Endothelial cell of umbilical vein (primary cell): Measurements from ENCODE around the gene HTT. TPM values are rescaled to one million over a fixed set of nuclear protein-coding genes. Genes with fewer than 3 reads are reported as not detected.

Experiments
- BruUV-seq: library from RNA; stranded (reverse); fragments of 400-500 nt; replicated peaks from 2 replicates; lab custom pipeline; 2021; lab: Mats Ljungman, UMichigan
- CTCF ChIA-PET: fragments of 300-600, 350-600 bp; sonication (Branson Sonifier 250); formaldehyde crosslinking; loops from one replicate; lab custom pipeline; 2021; ENCODE audit warnings: antibody characterized with exemption, inconsistent platforms; lab: Charles Lee
- POLR2A ChIA-PET: fragments of 300-600, 350-600 bp; sonication (Branson Sonifier 250); formaldehyde crosslinking; loops from one replicate; lab custom pipeline; 2021; ENCODE audit warnings: antibody characterized with exemption, inconsistent platforms; lab: Charles Lee
- DNase-seq: peaks from one replicate; pipeline ENCODE4 v3.0.0-alpha.2; 2011; ENCODE audit warnings: low read depth, low spot score
- FAIRE-seq: peaks from 2 replicates; lab custom pipeline; 2011; peaks lifted over from hg19 to GRCh38; lab: Jason Lieb, UNC
- H2AFZ ChIP-seq: 2 replicates; pipeline ENCODE4 v1.6.0; 2012; ENCODE audit warnings: low read depth, low read length, control low read depth, inconsistent platforms
- H3K27ac ChIP-seq: 2 replicates; pipeline ENCODE4 v1.5.1; 2011; ENCODE audit warnings: low read depth, mild to moderate bottlenecking, control low read depth, low read length, moderate library complexity; ENCODE audit not compliant: insufficient read depth
- H3K27me3 ChIP-seq, 2 experiments: 2 replicates each; pipeline versions ENCODE4 v1.6.0 to v1.6.1; 2011; ENCODE audit warnings: low read length in 2 of 2, mixed read lengths in 1 of 2; ENCODE audit not compliant: control insufficient read depth in 2 of 2, insufficient read depth in 2 of 2
- H3K36me3 ChIP-seq, 2 experiments: 2 replicates in 1 of 2; 3 replicates in 1 of 2; pipeline ENCODE4 v1.5.1; 2011; ENCODE audit warnings: low read length in 2 of 2, mild to moderate bottlenecking in 1 of 2, moderate library complexity in 1 of 2; ENCODE audit not compliant: control insufficient read depth in 2 of 2, insufficient read depth in 2 of 2; ENCODE audit errors: extremely low read depth in 1 of 2
- H3K4me1 ChIP-seq: 3 replicates; pipeline ENCODE4 v1.5.1; 2011; ENCODE audit warnings: mild to moderate bottlenecking, low read length; ENCODE audit not compliant: control insufficient read depth, insufficient read depth; ENCODE audit errors: extremely low read depth
- H3K4me2 ChIP-seq: 2 replicates; pipeline ENCODE4 v1.6.1; 2011; ENCODE audit warnings: low read length, control low read depth, mixed read lengths; ENCODE audit not compliant: insufficient read depth
- H3K4me3 ChIP-seq, 3 experiments: fragments of 200-600 bp in 1 of 3; sonication (generic), shearing (Covaris generic) in 1 of 3; replicated peaks in 1 of 3; 2 replicates each; pipeline ENCODE4 v1.5.1; 2011 to 2016; ENCODE audit warnings: control low read depth in 3 of 3, low read length in 3 of 3, mild to moderate bottlenecking in 2 of 3, inconsistent platforms in 1 of 3, low read depth in 1 of 3, moderate library complexity in 1 of 3; ENCODE audit not compliant: insufficient read depth in 1 of 3
- H3K79me2 ChIP-seq: 2 replicates; pipeline ENCODE4 v1.6.0; 2012; ENCODE audit warnings: low read length, inconsistent platforms; ENCODE audit not compliant: control insufficient read depth, insufficient read depth
- H3K9ac ChIP-seq: replicated peaks from 2 replicates; pipeline ENCODE3; 2011; ENCODE audit warnings: low read length, control low read depth; ENCODE audit not compliant: insufficient read depth; ENCODE audit errors: extremely low read depth
- H3K9me1 ChIP-seq: replicated peaks from 3 replicates; pipeline ENCODE4 v1.6.0; 2011; ENCODE audit warnings: mild to moderate bottlenecking, low read length; ENCODE audit not compliant: control insufficient read depth, insufficient read depth; ENCODE audit errors: extremely low read depth
- H3K9me3 ChIP-seq: replicated peaks from 2 replicates; pipeline ENCODE4 v1.5.1; 2012; ENCODE audit warnings: low read length, inconsistent platforms; ENCODE audit not compliant: control insufficient read depth, insufficient read depth
- H4K20me1 ChIP-seq: replicated peaks from 2 replicates; pipeline ENCODE3; 2011; ENCODE audit warnings: mild to moderate bottlenecking, low read length; ENCODE audit not compliant: control insufficient read depth, insufficient read depth; ENCODE audit errors: extremely low read depth
- EZH2 ChIP-seq: IDR thresholded peaks from 2 replicates; pipeline ENCODE4 v1.6.1; 2012; ENCODE audit warnings: borderline replicate concordance, low read depth, mild to moderate bottlenecking, moderate library complexity, low read length, inconsistent platforms; ENCODE audit not compliant: severe bottlenecking
- FOS ChIP-seq: IDR thresholded peaks from 2 replicates; pipeline ENCODE4 v1.6.1; 2011; ENCODE audit warnings: mild to moderate bottlenecking, low read length, moderate library complexity, borderline replicate concordance; ENCODE audit not compliant: insufficient read depth
- GATA2 ChIP-seq: IDR thresholded peaks from 2 replicates; pipeline ENCODE4 v1.7.0; 2011; ENCODE audit warnings: low read depth, mild to moderate bottlenecking, moderate library complexity, mixed read lengths, low read length; ENCODE audit not compliant: insufficient read length, insufficient read depth
- JUN ChIP-seq: IDR thresholded peaks from 2 replicates; pipeline ENCODE4 v1.6.1; 2011; ENCODE audit warnings: borderline replicate concordance, low read depth; ENCODE audit not compliant: insufficient read length, insufficient read depth
- MYC ChIP-seq: IDR thresholded peaks from one replicate; pipeline ENCODE4 v1.6.1; 2011; ENCODE audit warnings: mild to moderate bottlenecking, low read depth, low read length
- POLR2A ChIP-seq: IDR thresholded peaks from 2 replicates; pipeline ENCODE4 v1.6.1; 2012; ENCODE audit warnings: low read depth, mild to moderate bottlenecking, control low read depth, low read length
- POLR2AphosphoS5 ChIP-seq: IDR thresholded peaks from 2 replicates; pipeline ENCODE4 v1.6.1; 2012; ENCODE audit warnings: low read depth, mild to moderate bottlenecking, control low read depth, low read length, moderate library complexity; ENCODE audit not compliant: insufficient read depth
- dilution Hi-C: fragments of 300-500 bp; cut with MboI; formaldehyde crosslinking; loops from one replicate; pipeline ENCODE4 v1.15.0; 2019; ENCODE audit warnings: low sequenced_read_pairs; ENCODE audit not compliant: extremely low pct_ligation_motif_present
- intact Hi-C: fragments of 100-400 bp; cut with micrococcal nuclease; formaldehyde crosslinking; loops from one replicate; pipeline ENCODE4 v1.10.0; 2022
- polyA plus RNA-seq, 4 experiments: library from polyadenylated mRNA; depleted of rRNA in 3 of 4; stranded (reverse) in 3 of 4; unstranded in 1 of 4; fragments of >200 nt; gene quantifications; 2 replicates each; pipeline versions ENCODE4 v1.2.1 to v1.2.3, GENCODE V29; 2011 to 2012; ENCODE audit warnings: missing spikeins in 1 of 4
- total RNA-seq: library from RNA; stranded (reverse); gene quantifications from 2 replicates; pipeline ENCODE4 v1.2.3, GENCODE V29; 2021
- TF ChIP-seq, protein P1 (sequence below): IDR thresholded peaks from 2 replicates; pipeline ENCODE4 v1.6.1; 2011; ENCODE audit not compliant: insufficient read depth, insufficient read length
- TF ChIP-seq, protein P2 (sequence below), 2 donors: IDR thresholded peaks; 1 replicate in 1 of 2; 2 replicates in 1 of 2; pipeline ENCODE4 v1.5.1; 2011; ENCODE audit warnings: low read length in 2 of 2, mild to moderate bottlenecking in 2 of 2, moderate library complexity in 2 of 2, control low read depth in 1 of 2, inconsistent platforms in 1 of 2, low read depth in 1 of 2; ENCODE audit not compliant: insufficient read depth in 1 of 2; ENCODE audit errors: extremely low read depth in 1 of 2

The HTT gene
- total and polyA plus RNA-seq, 2 donors (not counting 3 experiments of a cell fraction or from before 2014, with no cell fraction given) = 15.7 to 61.2 TPM

DNA sequence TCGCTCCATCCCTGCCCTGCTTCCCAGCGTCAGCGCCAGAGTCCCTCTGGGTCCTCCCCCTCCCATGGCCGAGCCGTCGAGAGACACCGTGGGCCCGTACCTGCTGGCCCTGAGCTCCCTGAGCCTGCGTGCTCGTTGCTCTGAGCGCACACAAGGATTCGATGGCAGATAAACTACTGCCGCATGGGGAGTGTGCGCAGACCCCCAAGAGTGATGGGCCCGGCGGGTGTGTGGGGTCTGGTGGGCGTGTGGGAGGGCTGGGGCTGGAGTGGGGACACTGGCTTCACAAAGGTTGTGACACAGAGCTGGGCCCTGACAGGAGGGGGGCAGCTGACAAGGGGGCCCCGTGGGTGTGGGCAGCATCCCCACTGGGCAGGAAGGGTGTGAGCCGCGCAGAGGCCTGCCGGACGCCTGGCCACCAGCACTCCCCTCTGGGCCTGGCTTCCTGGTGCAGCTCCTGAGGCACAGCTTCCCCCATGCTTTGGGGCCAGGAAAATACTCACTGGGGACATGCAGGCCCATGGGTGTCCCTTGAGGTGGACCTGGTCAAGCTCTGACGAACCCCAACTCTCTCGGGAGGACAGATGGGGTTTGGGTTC is 213.6 kb downstream of the HTT start:
- ChIA-PET POLR2A (no interaction called here), CTCF (no interaction called here)
- DNase-seq = no peak
- intact Hi-C loops (no loop called here), dilution Hi-C loops (no loop called here)
- no peaks in the 10 kb centered on the region for H4K20me1 ChIP-seq
- no peaks in the 10 kb centered on the region for H3K27me3 ChIP-seq
- H2AFZ ChIP-seq = no peak overlapping the region
- H3K4me2 ChIP-seq = no peak overlapping the region
- no peaks in the 10 kb centered on the region for H3K36me3 ChIP-seq
- H3K9me3 ChIP-seq = no peaks in the 10 kb centered on the region
- H3K4me1 ChIP-seq = peaks cover 7% of the 10 kb centered on the region
- no peaks in the 10 kb centered on the region for H3K9me1 ChIP-seq
- no peak overlapping the region for H3K9ac ChIP-seq
- BruUV-seq = no TSS peak
- no peak for FAIRE-seq
- H3K27ac ChIP-seq = no peak overlapping the region
- H3K4me3 ChIP-seq = no peak overlapping the region
- TF ChIP-seq POLR2AphosphoS5 (no peak), GATA2 (no peak), MYC (no peak)
- TF ChIP-seq, protein P1, sequence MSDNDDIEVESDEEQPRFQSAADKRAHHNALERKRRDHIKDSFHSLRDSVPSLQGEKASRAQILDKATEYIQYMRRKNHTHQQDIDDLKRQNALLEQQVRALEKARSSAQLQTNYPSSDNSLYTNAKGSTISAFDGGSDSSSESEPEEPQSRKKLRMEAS = no peak
- H3K79me2 ChIP-seq = no peaks in the 10 kb centered on the region

GRCh38 chr4:3288571-3289094 is 214.2 kb downstream of the HTT start:
- no peaks in the 10 kb centered on the region for H3K27me3 ChIP-seq
- no TSS peak for BruUV-seq
- H3K4me3 ChIP-seq = no peak overlapping the region
- POLR2A ChIA-PET = no interaction called here
- no peak for DNase-seq
- no peak overlapping the region for H3K27ac ChIP-seq
- H2AFZ ChIP-seq = no peak overlapping the region
- intact Hi-C loops (no loop called here), dilution Hi-C loops (no loop called here)
- H3K79me2 ChIP-seq = peaks cover 3% of the 10 kb centered on the region
- FAIRE-seq = no peak
- no peak for TF ChIP-seq FOS
- TF ChIP-seq MYC = no peak
- no peak for TF ChIP-seq GATA2
- no peak for TF ChIP-seq EZH2
- TF ChIP-seq POLR2A = no peak
- TF ChIP-seq, protein P2, sequence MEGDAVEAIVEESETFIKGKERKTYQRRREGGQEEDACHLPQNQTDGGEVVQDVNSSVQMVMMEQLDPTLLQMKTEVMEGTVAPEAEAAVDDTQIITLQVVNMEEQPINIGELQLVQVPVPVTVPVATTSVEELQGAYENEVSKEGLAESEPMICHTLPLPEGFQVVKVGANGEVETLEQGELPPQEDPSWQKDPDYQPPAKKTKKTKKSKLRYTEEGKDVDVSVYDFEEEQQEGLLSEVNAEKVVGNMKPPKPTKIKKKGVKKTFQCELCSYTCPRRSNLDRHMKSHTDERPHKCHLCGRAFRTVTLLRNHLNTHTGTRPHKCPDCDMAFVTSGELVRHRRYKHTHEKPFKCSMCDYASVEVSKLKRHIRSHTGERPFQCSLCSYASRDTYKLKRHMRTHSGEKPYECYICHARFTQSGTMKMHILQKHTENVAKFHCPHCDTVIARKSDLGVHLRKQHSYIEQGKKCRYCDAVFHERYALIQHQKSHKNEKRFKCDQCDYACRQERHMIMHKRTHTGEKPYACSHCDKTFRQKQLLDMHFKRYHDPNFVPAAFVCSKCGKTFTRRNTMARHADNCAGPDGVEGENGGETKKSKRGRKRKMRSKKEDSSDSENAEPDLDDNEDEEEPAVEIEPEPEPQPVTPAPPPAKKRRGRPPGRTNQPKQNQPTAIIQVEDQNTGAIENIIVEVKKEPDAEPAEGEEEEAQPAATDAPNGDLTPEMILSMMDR (IDR thresholded peaks at IDR 0.05; ENCODE audit: extremely low read depth in 1 of 2, insufficient read depth in 1 of 2, low read depth in 1 of 2, low read length in 2 of 2) = no peak
- TF ChIP-seq, protein P1 = no peak
- no peak for TF ChIP-seq JUN
- H3K36me3 ChIP-seq = no peaks in the 10 kb centered on the region
- H4K20me1 ChIP-seq = no peaks in the 10 kb centered on the region
- no peak overlapping the region for H3K9ac ChIP-seq
- peaks cover 7% of the 10 kb centered on the region for H3K4me1 ChIP-seq
- no peak overlapping the region for H3K4me2 ChIP-seq
- CTCF ChIA-PET = no interaction called here
- H3K9me3 ChIP-seq = no peaks in the 10 kb centered on the region
- H3K9me1 ChIP-seq = no peaks in the 10 kb centered on the region
